T-cell (primary cell): Measurements from ENCODE around the gene SH2D3C. TPM values are rescaled to one million over a fixed set of nuclear protein-coding genes. Genes with fewer than 3 reads are reported as not detected.

Source experiments
- ATAC-seq, 4 experiments: fragments of 200-7000 bp in 3 of 4; fragments of 150-1000 bp in 1 of 4; cut with Tn5 transposase; replicated peaks in 1 of 4; 1 replicate in 3 of 4; 2 replicates in 1 of 4; pipeline ENCODE4 v1.10.0; 2021; ENCODE audit warnings: moderate library complexity in 3 of 4, mild to moderate bottlenecking in 2 of 4, moderate number of reproducible peaks in 1 of 4
- CTCF ChIA-PET, 2 donors: fragments of 300-600 bp; sonication (Branson Sonifier 250); formaldehyde crosslinking; loops; one replicate each; lab custom pipeline; 2022; ENCODE audit warnings: antibody characterized with exemption in 2 of 2; lab: Charles Lee
- POLR2A ChIA-PET, 2 donors: fragments of 300-600 bp; sonication (Branson Sonifier 250); formaldehyde crosslinking; loops; one replicate each; lab custom pipeline; 2022; ENCODE audit warnings: antibody characterized with exemption in 2 of 2; lab: Charles Lee
- DNase-seq, 35 experiments: peaks; one replicate each; pipeline versions ENCODE4 v3.0.0 to v3.0.0-alpha.2; 2013 to 2023
- H3K27ac ChIP-seq: one replicate; pipeline ENCODE4 v1.5.1; 2013; ENCODE audit warnings: low read length
- H3K27me3 ChIP-seq, 2 experiments: replicated peaks in 1 of 2; 1 replicate in 1 of 2; 2 replicates in 1 of 2; pipeline versions ENCODE4 v1.6.1 to v1.7.0; 2013; ENCODE audit warnings: low read length in 1 of 2, mixed read lengths in 1 of 2; ENCODE audit not compliant: control insufficient read depth in 2 of 2, insufficient read depth in 2 of 2; ENCODE audit errors: extremely low read depth in 1 of 2
- H3K36me3 ChIP-seq, 2 donors: 1 replicate in 1 of 2; 2 replicates in 1 of 2; pipeline versions ENCODE4 v1.6.1 to v1.7.0; 2013; ENCODE audit warnings: low read length in 1 of 2; ENCODE audit not compliant: control insufficient read depth in 2 of 2, insufficient read depth in 1 of 2; ENCODE audit errors: extremely low read depth in 1 of 2
- H3K4me1 ChIP-seq, 2 experiments: 1 replicate in 1 of 2; 2 replicates in 1 of 2; pipeline versions ENCODE4 v1.6.1 to v1.7.0; 2013; ENCODE audit warnings: low read length in 2 of 2, mixed read lengths in 1 of 2; ENCODE audit not compliant: insufficient read depth in 2 of 2, control insufficient read depth in 1 of 2; ENCODE audit errors: extremely low read depth in 1 of 2
- H3K4me3 ChIP-seq, 2 donors: 1 replicate in 1 of 2; 2 replicates in 1 of 2; pipeline versions ENCODE4 v1.5.1 to v1.7.0; 2013; ENCODE audit warnings: mild to moderate bottlenecking in 2 of 2, low read length in 1 of 2, moderate library complexity in 1 of 2; ENCODE audit not compliant: control insufficient read depth in 1 of 2; ENCODE audit errors: extremely low read depth in 1 of 2
- H3K9me3 ChIP-seq: 2 replicates; pipeline ENCODE4 v1.7.0; 2013
- H3K27ac Mint-ChIP-seq, 2 donors: one replicate each; pipeline ENCODE4 v1.8.0; 2020 to 2021; ENCODE audit warnings: mild to moderate bottlenecking in 2 of 2, mixed read lengths in 2 of 2
- H3K27me3 Mint-ChIP-seq, 2 donors: one replicate each; pipeline ENCODE4 v1.8.0; 2021 to 2022; ENCODE audit warnings: mixed read lengths in 2 of 2
- H3K36me3 Mint-ChIP-seq: one replicate; pipeline ENCODE4 v1.8.0; 2021; ENCODE audit warnings: mixed read lengths
- H3K4me1 Mint-ChIP-seq, 3 donors: one replicate each; pipeline ENCODE4 v1.8.0; 2020 to 2022; ENCODE audit warnings: mixed read lengths in 3 of 3, mild to moderate bottlenecking in 1 of 3
- H3K4me3 Mint-ChIP-seq, 3 donors: one replicate each; pipeline ENCODE4 v1.8.0; 2020 to 2022; ENCODE audit warnings: mild to moderate bottlenecking in 3 of 3, mixed read lengths in 3 of 3, moderate library complexity in 3 of 3
- H3K9me3 Mint-ChIP-seq, 3 donors: one replicate each; pipeline ENCODE4 v1.8.0; 2020 to 2022; ENCODE audit warnings: mixed read lengths in 3 of 3
- WGBS: methylation state at CpG from one replicate; pipeline ENCODE4 v1.1.5; 2013; ENCODE audit warnings: missing lambda C conversion rate; ENCODE audit not compliant: insufficient coverage; 5-methylcytosine and 5-hydroxymethylcytosine counted together
- total RNA-seq, 35 experiments: library from RNA in 6 of 35; stranded (reverse) in 6 of 35; fragments of 120-200 nt in 1 of 35; gene quantifications; one replicate each; pipeline versions ENCODE4 v1.2.1 to v1.2.4 and lab custom pipeline; 2013 to 2026

SH2D3C gene
- total RNA-seq, 5 donors from 2014 or later (not counting 1 experiment from before 2014, with no cell fraction given): 31.6 to 48.7 (median 47.7) TPM

- POLR2A ChIA-PET: interaction anchor here (0.6 to 0.7 kb wide), 3 partner anchors 61 to 128 kb away, joined by 4 to 5 read pairs (median 5); partner anchors contain the start of gene ST6GALNAC4 (in 1 of the 2)
- Histone ChIP-seq H3K4me1 (peaks cover 5 to 47% of the 10 kb centered on the region in 2 experiments), H3K27ac (no peak overlapping the region), H3K4me3 (no peak overlapping the region), H3K36me3 (peaks cover 9 to 54% of the 10 kb centered on the region in 2 donors), H3K27me3 (no peaks in the 10 kb centered on the region), H3K9me3 (no peaks in the 10 kb centered on the region)
- DNase-seq (no peak), ATAC-seq (no peak)
- peaks cover 21% of the 10 kb centered on the region for H3K36me3 Mint-ChIP-seq
- H3K27ac Mint-ChIP-seq: peak overlapping the region; percentile 27 to 55
- H3K9me3 Mint-ChIP-seq: no peaks in the 10 kb centered on the region
- H3K27me3 Mint-ChIP-seq: no peaks in the 10 kb centered on the region
- CTCF ChIA-PET: interaction anchor here (0.6 to 1.1 kb wide), 4 partner anchors 26 to 128 kb away, joined by 3 to 5 read pairs (median 4); partner anchors contain the start of gene TOR2A (in 1 of the 2)
- no peak overlapping the region for H3K4me3 Mint-ChIP-seq
- peaks cover 34 to 48% (median 42%) of the 10 kb centered on the region in 3 donors for H3K4me1 Mint-ChIP-seq
- WGBS: 100% methylated on average over 1 of the region's 7 CpGs
Observed at GRCh38 chr9:127792417-127793031, 14.1 kb upstream of the SH2D3C start.

GRCh38 chr9:127791085-127791484, 12.6 kb upstream of the SH2D3C start:
- Histone ChIP-seq H3K27me3 (no peaks in the 10 kb centered on the region), H3K4me3 (no peak overlapping the region), H3K27ac (no peak overlapping the region), H3K9me3 (no peaks in the 10 kb centered on the region), H3K4me1 (peaks cover 5 to 44% of the 10 kb centered on the region in 2 experiments), H3K36me3 (peaks cover 14 to 58% of the 10 kb centered on the region in 2 donors)
- Mint-ChIP-seq H3K27ac (no peak overlapping the region), H3K4me1 (peaks cover 30 to 45% (median 38%) of the 10 kb centered on the region in 3 donors), H3K27me3 (no peaks in the 10 kb centered on the region), H3K4me3 (peak overlapping the region in 1 of 3 donors; percentile 17), H3K9me3 (no peaks in the 10 kb centered on the region), H3K36me3 (peaks cover 26% of the 10 kb centered on the region)
- WGBS: 100% methylated on average over 1 of the region's 4 CpGs
- DNase-seq (no peak), ATAC-seq (no peak)
- CTCF ChIA-PET: no interaction called here
- POLR2A ChIA-PET: no interaction called here

GRCh38 chr9:127790094-127790855, 11.8 kb upstream of the SH2D3C start:
- no peak for DNase-seq
- ChIA-PET CTCF (no interaction called here), POLR2A (no interaction called here)
- no peak for ATAC-seq
- 100% methylated on average over 3 of the region's 9 CpGs for WGBS
- no peak overlapping the region for H3K27ac ChIP-seq
- peaks cover 26% of the 10 kb centered on the region for H3K36me3 Mint-ChIP-seq
- H3K27ac Mint-ChIP-seq: peak overlapping the region in 1 of 2 donors; percentile 72
- peaks cover 28 to 40% (median 34%) of the 10 kb centered on the region in 3 donors for H3K4me1 Mint-ChIP-seq
- no peaks in the 10 kb centered on the region for H3K9me3 Mint-ChIP-seq
- peaks cover 14 to 58% of the 10 kb centered on the region in 2 donors for H3K36me3 ChIP-seq
- H3K27me3 Mint-ChIP-seq: no peaks in the 10 kb centered on the region
- no peak overlapping the region for H3K4me3 ChIP-seq
- H3K9me3 ChIP-seq: no peaks in the 10 kb centered on the region
- no peaks in the 10 kb centered on the region for H3K27me3 ChIP-seq
- peaks cover 5 to 39% of the 10 kb centered on the region in 2 experiments for H3K4me1 ChIP-seq
- H3K4me3 Mint-ChIP-seq: no peak overlapping the region

- Mint-ChIP-seq H3K27me3 (no peaks in the 10 kb centered on the region), H3K4me3 (peak overlapping the region in 1 of 3 donors; percentile 5), H3K27ac (no peak overlapping the region), H3K36me3 (peaks cover 26% of the 10 kb centered on the region), H3K4me1 (peaks cover 36 to 48% (median 41%) of the 10 kb centered on the region in 3 donors), H3K9me3 (no peaks in the 10 kb centered on the region)
- WGBS: 90% methylated on average over 21 of the region's 25 CpGs
- no peaks in the 10 kb centered on the region for H3K27me3 ChIP-seq
- ATAC-seq: no peak
- H3K4me3 ChIP-seq: no peak overlapping the region
- CTCF ChIA-PET: interaction anchor here in 1 of 2 donors (0.6 kb wide), 2 partner anchors 16 to 81 kb away, joined by 3 to 7 read pairs; no protein-coding TSS in a partner anchor
- POLR2A ChIA-PET: no interaction called here
- no peaks in the 10 kb centered on the region for H3K9me3 ChIP-seq
- no peak overlapping the region for H3K27ac ChIP-seq
- H3K36me3 ChIP-seq: peaks cover 14 to 54% of the 10 kb centered on the region in 2 donors
- peaks cover 12 to 47% of the 10 kb centered on the region in 2 experiments for H3K4me1 ChIP-seq
- no peak for DNase-seq
Observed at GRCh38 chr9:127789179-127789578, 10.7 kb upstream of the SH2D3C start.

- WGBS: 75% methylated on average over 13 of the region's 26 CpGs
- no peak overlapping the region for H3K27ac ChIP-seq
Observed at GRCh38 chr9:127788337-127789011, 10.0 kb upstream of the SH2D3C start.

GRCh38 chr9:127786773-127787104, 8.3 kb upstream of the SH2D3C start:
- H3K4me3 ChIP-seq: peak overlapping the region; percentile 75 to 93
- H3K27ac Mint-ChIP-seq: peak overlapping the region; percentile 87 to 89
- peak overlapping the region; percentile 86 to 91 (median 88) for H3K4me3 Mint-ChIP-seq
- H3K27me3 Mint-ChIP-seq: no peaks in the 10 kb centered on the region
- no peaks in the 10 kb centered on the region for H3K9me3 Mint-ChIP-seq
- DNase-seq (peak in 2 of 35 experiments; percentile 24 to 54), ATAC-seq (no peak)
- H3K36me3 ChIP-seq: peaks cover 12 to 42% of the 10 kb centered on the region in 2 donors
- no peaks in the 10 kb centered on the region for H3K9me3 ChIP-seq
- peaks cover 22% of the 10 kb centered on the region for H3K36me3 Mint-ChIP-seq
- ChIA-PET CTCF (interaction anchor here in 1 of 2 donors (0.6 kb wide), 2 partner anchors 10 to 83 kb away, joined by 3 read pairs; no protein-coding TSS in a partner anchor), POLR2A (no interaction called here)
- no CpG with 5 or more reads among the region's 12 CpGs for WGBS
- peaks cover 21 to 71% of the 10 kb centered on the region in 2 experiments for H3K4me1 ChIP-seq
- peak overlapping the region; percentile 61 for H3K27ac ChIP-seq
- no peaks in the 10 kb centered on the region for H3K27me3 ChIP-seq
- peaks cover 56 to 65% (median 59%) of the 10 kb centered on the region in 3 donors for H3K4me1 Mint-ChIP-seq

More at GRCh38 chr9:127788337-127789011, 10.0 kb upstream of the SH2D3C start:
- Mint-ChIP-seq H3K9me3 (no peaks in the 10 kb centered on the region), H3K4me1 (peaks cover 43 to 55% (median 48%) of the 10 kb centered on the region in 3 donors), H3K27ac (no peak overlapping the region), H3K27me3 (no peaks in the 10 kb centered on the region), H3K36me3 (peaks cover 26% of the 10 kb centered on the region), H3K4me3 (no peak overlapping the region)
- H3K4me1 ChIP-seq: peaks cover 16 to 54% of the 10 kb centered on the region in 2 experiments
- DNase-seq (no peak), ATAC-seq (no peak)
- H3K9me3 ChIP-seq: no peaks in the 10 kb centered on the region
- peaks cover 14 to 51% of the 10 kb centered on the region in 2 donors for H3K36me3 ChIP-seq
- CTCF ChIA-PET: interaction anchor here in 1 of 2 donors (0.7 kb wide), 1 partner anchor 82 kb away, joined by 5 read pairs; no protein-coding TSS in a partner anchor
- no peak overlapping the region for H3K4me3 ChIP-seq
- POLR2A ChIA-PET: no interaction called here
- no peaks in the 10 kb centered on the region for H3K27me3 ChIP-seq
